HG02759 (cell line): Measurements from ENCODE around the gene HNRNPK.

Experiments used
- ATAC-seq: cut with Tn5 transposase; IDR thresholded peaks from one replicate; pipeline ENCODE4 v1.9.1; 2021; ENCODE audit warnings: mild to moderate bottlenecking, moderate library complexity; ENCODE audit not compliant: unreplicated experiment

HNRNPK gene

DNA sequence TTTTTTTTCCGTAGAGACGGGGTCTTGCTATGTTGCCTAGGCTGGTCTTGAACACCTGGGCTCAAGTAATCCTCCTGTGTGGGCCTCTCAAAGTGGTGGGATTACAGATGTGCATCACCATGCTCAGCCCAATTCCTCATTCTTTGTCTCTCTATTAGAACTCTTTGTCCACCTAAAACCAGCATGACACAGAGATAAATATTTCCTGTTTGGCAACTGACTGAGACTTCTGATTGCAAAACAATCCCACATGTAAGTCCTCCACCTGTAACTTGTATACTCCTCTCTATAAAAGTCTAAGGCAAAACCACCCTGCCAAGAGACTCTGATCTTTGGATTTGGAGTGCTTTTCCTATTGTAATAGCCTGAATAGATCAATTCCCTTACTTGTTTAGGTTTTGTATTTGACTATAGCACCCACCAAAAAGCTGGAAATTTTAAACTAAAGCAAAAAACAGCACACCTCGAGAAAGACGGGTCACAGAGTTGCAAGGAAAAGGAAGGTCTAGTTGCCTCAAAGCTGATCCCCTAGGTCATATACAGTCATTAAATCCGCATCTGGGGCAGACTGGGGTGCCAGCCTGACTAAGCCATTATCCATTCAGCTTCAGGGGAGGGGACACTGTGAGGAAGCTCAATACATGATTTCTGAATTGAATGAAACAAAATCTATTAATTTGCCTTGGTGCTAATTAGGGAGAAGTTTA, 45.3 kb downstream of the HNRNPK start:
- ATAC-seq: no peak

DNA sequence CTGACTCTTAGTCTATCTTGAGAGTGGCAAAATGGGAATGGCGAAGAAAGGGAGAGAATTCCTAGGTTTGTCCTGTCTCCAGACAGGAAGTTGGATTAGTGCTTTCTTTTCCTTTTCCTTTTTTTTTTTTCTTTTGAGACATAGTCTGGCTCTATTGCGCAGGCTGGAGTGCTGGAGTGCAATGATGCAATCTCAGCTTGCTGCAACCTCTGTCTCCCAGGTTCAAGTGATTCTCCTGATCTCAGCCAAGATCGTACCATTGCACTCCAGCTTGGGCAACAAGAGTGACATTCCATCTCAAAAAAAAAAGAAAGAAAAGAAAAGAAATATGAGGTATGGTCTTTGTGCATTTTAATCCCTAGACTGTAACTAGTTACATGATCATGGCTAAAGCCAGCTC, 46.2 kb downstream of the HNRNPK start:
- ATAC-seq: no peak

DNA sequence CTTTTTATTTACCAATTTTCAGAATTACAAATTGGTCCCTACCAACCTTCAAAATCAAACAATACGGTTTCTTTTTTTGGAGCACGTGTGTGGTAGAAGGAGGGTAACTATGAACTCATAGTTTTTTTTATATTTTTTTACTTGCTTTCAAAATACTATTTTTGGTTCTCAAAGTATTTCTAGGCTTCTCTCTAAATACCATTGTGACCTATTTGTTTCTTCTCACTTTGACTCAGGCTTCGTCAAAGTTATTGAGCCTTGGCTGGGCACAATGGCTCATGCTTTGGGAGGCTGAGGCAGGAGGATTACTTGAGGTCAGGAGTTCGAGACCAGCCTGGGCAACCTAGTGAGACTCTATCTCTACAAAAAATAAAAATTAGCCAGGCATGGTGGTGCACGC, 47.2 kb downstream of the HNRNPK start:
- no peak for ATAC-seq

DNA sequence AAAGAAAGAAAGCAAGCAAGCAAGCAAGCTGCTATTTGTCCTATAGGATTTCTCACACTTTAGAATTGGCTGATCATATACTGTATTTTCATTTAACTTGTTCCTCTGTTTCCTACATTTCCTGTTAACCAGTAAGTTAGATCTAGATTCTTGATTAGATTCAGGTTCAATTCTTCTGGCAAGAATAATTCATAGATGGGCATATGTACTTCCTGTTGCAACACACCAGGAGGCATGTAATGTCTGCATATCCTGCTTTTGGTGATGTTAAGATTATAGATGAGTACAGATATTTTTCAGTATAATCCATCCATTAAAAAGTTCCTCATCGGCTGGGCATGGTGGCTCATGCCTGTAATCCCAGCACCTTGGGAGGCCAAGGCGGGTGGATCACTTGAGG, 48.0 kb downstream of the HNRNPK start:
- no peak for ATAC-seq

DNA sequence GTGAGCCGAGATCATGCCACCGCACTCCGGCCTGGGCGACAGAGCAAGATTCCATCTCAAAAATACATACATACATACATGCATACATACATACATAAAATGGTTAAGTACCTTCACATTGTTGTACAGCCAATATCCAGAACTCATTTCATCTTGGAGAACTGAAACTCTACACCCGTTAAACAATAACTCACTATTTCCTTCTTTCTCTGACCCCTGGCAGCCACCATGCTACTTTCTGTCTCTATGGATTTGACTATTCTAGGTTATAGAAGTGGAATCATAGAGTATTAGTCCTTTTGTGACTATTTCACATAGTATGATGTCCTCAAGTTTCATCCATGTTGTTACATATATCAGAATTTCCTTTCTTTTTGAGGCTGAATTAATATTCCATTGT, 49.1 kb downstream of the HNRNPK start:
- ATAC-seq: no peak

DNA sequence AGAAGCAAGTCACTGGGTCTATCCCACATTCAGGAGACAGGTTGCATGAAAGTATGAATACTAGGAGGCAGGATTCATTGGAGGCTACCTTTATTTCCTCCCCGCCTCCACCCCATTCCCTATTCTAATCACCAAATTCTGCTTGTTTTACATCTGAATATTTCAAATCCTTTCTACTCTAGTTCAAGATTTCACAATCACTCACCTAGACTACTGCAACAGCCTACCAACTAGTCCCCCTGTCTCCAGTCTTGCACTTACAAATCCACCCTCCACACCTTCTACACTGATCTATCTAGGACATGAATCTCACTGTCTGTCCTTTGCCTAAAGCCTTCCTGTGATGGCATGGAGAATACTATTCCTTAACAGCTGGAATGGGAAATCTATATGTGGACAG, 52.4 kb downstream of the HNRNPK start:
- ATAC-seq: no peak

DNA sequence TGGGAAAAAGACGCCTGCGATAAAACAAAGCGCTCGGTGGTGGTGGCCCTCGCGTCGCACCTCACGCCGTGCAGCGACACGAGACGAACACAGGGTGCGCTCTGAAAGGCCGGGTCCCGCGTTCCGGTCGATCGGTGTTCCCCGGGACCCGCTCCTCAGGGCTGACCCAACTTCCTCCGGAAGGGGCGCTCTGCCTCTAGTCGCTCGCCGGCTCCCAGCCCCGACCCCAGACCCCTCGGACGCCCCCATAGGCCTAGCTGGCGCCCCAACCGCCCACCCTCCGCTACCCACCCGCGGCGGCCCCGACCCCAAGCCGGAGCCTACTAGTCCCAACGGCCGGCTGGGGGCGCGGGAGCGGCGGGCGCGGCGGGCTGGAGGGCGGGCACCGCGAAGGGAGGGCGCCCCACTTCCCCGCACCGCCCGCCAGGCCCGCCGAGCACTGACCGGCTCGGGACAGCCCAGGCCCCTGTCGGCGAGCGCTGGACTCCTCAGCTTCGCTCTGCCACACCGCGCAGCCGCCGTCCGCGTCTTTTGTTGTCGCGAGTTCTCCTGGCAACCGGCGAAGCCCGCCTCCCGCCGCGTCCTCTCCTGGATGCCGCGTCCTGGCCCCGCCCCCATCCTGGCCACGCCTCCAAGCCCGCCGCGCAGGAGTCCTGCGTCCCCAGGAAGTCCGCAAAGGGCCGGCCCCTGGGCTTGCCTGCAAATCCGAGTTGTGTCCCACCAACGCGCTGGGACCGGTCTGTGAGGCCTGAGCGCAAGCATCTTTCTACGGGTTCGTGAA, 58.9 kb downstream of the HNRNPK start, which contains the start of gene KIF27:
KIF27 (minus strand) TSS at position 506 of the 781 bp plus-strand sequence. CDS start 5,841 bp downstream, outside the sequence.
- peak; percentile 91 for ATAC-seq

DNA sequence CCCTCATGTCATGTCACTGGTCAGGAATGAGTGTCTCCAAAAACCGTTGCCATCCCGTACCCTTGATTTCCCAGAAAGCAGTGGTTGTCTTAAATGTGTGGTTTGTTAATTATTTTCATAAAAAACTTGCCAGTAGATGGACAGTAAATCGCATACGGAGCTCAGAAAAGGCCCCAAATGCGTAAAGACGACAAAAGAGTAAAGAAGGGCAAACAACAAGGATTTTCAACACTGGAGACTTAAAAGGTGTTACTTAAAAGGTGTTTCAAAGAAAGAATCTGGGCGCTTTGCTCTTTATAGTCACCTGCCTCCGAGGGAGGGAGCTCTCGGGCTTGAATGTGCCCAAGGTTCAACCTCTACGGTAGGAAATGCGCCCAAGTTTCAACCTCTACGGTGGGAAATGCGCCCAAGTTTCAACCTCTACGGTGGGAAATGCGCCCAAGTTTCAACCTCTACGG, 59.5 kb downstream of the HNRNPK start:
- ATAC-seq: peak; percentile 33

DNA sequence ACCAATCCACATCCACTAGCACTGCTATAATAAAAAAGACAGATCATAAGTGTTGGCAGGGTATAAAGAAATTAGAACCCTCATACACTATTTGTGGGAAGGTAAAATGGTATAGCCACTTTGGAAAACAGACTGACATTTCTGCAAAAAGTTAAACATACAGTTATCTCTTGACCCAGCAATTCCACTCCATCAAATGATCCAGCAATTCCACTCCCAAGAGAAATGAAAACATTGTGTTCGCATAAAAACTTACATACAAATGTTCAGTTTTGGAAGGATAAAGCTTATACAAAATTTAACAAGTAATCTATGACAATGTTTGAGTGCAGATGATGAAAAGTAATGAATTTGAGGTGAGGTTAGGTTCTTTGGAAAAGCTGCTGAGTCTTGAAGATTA, 60.9 kb downstream of the HNRNPK start:
- ATAC-seq: no peak
